Colonic mucosa (tissue), 4 donors: ENCODE results near the gene ORM1. TPM values are rescaled to one million over a fixed set of nuclear protein-coding genes. Genes with fewer than 3 reads are reported as not detected.

Experiments
- DNase-seq: peaks from one replicate; pipeline ENCODE4 v3.0.0-alpha.2; 2020
- H3K27ac ChIP-seq: fragments of 200-600 bp; one replicate; pipeline ENCODE4 v1.8.0; 2021
- H3K27me3 ChIP-seq: fragments of 200-600 bp; one replicate; pipeline ENCODE4 v1.8.0; 2021
- H3K36me3 ChIP-seq: fragments of 200-600 bp; one replicate; pipeline ENCODE4 v1.8.0; 2021
- H3K4me1 ChIP-seq: fragments of 200-600 bp; one replicate; pipeline ENCODE4 v1.8.0; 2021; ENCODE audit warnings: mild to moderate bottlenecking
- H3K4me3 ChIP-seq: fragments of 200-600 bp; one replicate; pipeline ENCODE4 v1.8.0; 2021
- H3K9ac ChIP-seq, 2 donors: one replicate each; pipeline ENCODE4 v1.7.0; 2013; ENCODE audit warnings: control low read depth in 2 of 2, low read depth in 2 of 2, low read length in 2 of 2
- H3K9me3 ChIP-seq: fragments of 200-600 bp; one replicate; pipeline ENCODE4 v1.8.0; 2021
- intact Hi-C: fragments of 100-400 bp; cut with DNase I; formaldehyde crosslinking; loops from one replicate; pipeline ENCODE4 v1.14.1; 2022
- total RNA-seq, 2 donors: library from RNA; stranded (reverse); fragmentation: NEBNext Ultra II Directional in 1 of 2; extraction: Animal tissue kit (Norgen Biotek cat#: 25700) in 1 of 2; gene quantifications; one replicate each; pipeline ENCODE4 v1.2.1, GENCODE V29; 2021
- TF ChIP-seq, protein P1 (sequence below): fragments of 200-600 bp; IDR thresholded peaks from one replicate; pipeline ENCODE4 v1.8.0; 2022; ENCODE audit warnings: antibody characterized with exemption, mild to moderate bottlenecking
- donor health status: healthy.
- donor health status: DM: no; HTN: no; CAD: no.
- donor health status: DM: no; HTN: no; CAD: no.

The ORM1 gene
- total RNA-seq, 2 donors from 2014 or later: 10.3 TPM; not detected in 1

DNA sequence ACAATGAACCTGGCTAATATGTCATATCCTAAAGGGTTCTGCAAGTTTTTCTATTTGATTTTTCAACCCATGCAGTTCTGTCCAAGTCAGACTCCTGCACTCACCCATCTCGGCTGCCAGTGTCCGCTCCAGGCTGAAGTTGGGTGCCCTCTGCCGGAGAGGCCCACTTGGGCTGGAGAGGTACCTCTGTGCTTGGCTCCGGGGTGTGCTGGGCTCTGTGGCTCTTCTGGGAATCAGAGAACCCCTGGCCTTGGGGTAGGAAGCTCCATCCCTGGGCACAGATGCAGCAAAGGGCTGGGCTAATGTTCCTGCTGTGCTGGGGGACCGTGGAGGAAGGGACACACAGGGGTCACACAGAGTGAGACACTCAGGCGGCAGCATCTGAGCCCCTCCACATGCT, 32.9 kb downstream of the ORM1 start:
- TF ChIP-seq, protein P1, sequence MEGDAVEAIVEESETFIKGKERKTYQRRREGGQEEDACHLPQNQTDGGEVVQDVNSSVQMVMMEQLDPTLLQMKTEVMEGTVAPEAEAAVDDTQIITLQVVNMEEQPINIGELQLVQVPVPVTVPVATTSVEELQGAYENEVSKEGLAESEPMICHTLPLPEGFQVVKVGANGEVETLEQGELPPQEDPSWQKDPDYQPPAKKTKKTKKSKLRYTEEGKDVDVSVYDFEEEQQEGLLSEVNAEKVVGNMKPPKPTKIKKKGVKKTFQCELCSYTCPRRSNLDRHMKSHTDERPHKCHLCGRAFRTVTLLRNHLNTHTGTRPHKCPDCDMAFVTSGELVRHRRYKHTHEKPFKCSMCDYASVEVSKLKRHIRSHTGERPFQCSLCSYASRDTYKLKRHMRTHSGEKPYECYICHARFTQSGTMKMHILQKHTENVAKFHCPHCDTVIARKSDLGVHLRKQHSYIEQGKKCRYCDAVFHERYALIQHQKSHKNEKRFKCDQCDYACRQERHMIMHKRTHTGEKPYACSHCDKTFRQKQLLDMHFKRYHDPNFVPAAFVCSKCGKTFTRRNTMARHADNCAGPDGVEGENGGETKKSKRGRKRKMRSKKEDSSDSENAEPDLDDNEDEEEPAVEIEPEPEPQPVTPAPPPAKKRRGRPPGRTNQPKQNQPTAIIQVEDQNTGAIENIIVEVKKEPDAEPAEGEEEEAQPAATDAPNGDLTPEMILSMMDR: no peak
- H3K4me3 ChIP-seq: no peak overlapping the region
- H3K36me3 ChIP-seq: peaks cover 36% of the 10 kb centered on the region
- no peaks in the 10 kb centered on the region for H3K4me1 ChIP-seq
- H3K27me3 ChIP-seq: no peaks in the 10 kb centered on the region
- H3K9ac ChIP-seq: no peak overlapping the region
- no peaks in the 10 kb centered on the region for H3K9me3 ChIP-seq
- DNase-seq: no peak
- H3K27ac ChIP-seq: no peak overlapping the region
- intact Hi-C loops: no loop called here

DNA sequence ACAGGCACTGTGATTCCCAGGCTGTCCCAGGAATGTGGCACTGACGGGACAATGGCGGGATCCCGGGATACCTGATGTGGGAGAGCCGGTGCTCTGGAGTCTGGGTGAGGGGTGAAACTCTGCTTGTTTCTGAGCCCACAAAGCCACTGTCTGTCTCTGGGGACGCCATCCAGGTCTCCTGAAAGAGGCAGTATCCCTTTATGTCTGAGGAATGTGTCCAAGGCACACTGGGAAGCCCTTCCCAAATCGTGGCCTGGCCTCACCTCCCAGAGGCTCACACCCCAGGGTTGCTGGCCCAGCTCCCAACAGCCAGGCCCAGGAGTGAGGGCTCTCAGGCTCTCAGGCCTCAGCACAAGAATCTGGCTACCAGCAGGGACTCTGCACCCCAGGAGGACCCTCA, 33.9 kb downstream of the ORM1 start:
- DNase-seq: no peak
- intact Hi-C loops: no loop called here
- Histone ChIP-seq H3K9me3 (no peaks in the 10 kb centered on the region), H3K36me3 (peaks cover 45% of the 10 kb centered on the region), H3K9ac (no peak overlapping the region), H3K4me1 (no peaks in the 10 kb centered on the region), H3K27me3 (no peaks in the 10 kb centered on the region), H3K27ac (no peak overlapping the region), H3K4me3 (no peak overlapping the region)
- TF ChIP-seq, protein P1: no peak

GRCh38 chr9:114357360-114357759, 34.5 kb downstream of the ORM1 start:
- Histone ChIP-seq H3K36me3 (peaks cover 51% of the 10 kb centered on the region), H3K9me3 (no peaks in the 10 kb centered on the region), H3K27ac (no peak overlapping the region), H3K27me3 (no peaks in the 10 kb centered on the region), H3K4me3 (no peak overlapping the region), H3K9ac (no peak overlapping the region), H3K4me1 (no peaks in the 10 kb centered on the region)
- intact Hi-C loops: no loop called here
- TF ChIP-seq, protein P1: no peak
- no peak for DNase-seq

- no peaks in the 10 kb centered on the region for H3K4me1 ChIP-seq
- no peaks in the 10 kb centered on the region for H3K27me3 ChIP-seq
- TF ChIP-seq, protein P1: no peak
- intact Hi-C loops: no loop called here
- no peak overlapping the region for H3K27ac ChIP-seq
- DNase-seq: no peak
- H3K36me3 ChIP-seq: peaks cover 54% of the 10 kb centered on the region
- no peak overlapping the region for H3K9ac ChIP-seq
- no peak overlapping the region for H3K4me3 ChIP-seq
- H3K9me3 ChIP-seq: no peaks in the 10 kb centered on the region
Observed at GRCh38 chr9:114357911-114358328, 35.0 kb downstream of the ORM1 start.

GRCh38 chr9:114359801-114360200, 36.9 kb downstream of the ORM1 start:
- Histone ChIP-seq H3K4me1 (no peaks in the 10 kb centered on the region), H3K4me3 (no peak overlapping the region), H3K9me3 (no peaks in the 10 kb centered on the region), H3K36me3 (peaks cover 59% of the 10 kb centered on the region), H3K27ac (no peak overlapping the region), H3K27me3 (no peaks in the 10 kb centered on the region), H3K9ac (no peak overlapping the region)
- no peak for DNase-seq
- TF ChIP-seq, protein P1: no peak
- intact Hi-C loops: no loop called here

DNA sequence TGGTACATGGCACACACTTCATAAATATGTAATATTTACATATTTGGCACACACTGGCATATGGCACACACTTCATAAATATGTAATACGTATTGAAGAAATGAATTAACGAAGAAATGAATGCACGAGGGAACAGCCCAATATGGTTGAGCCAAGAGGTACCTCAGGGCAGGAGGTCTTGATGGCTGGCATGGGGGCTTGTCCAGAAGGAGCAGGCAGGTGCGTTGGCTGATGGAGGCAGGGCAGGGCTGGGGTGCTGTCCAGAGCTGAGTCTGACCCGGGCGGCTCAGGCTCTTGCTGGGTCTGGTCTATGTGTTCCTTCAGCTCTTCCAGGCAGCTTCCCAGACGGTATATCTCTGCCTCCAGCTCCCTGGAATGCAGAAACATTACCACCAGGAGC, 38.6 kb downstream of the ORM1 start:
- intact Hi-C loops: no loop called here
- TF ChIP-seq, protein P1: no peak
- no peaks in the 10 kb centered on the region for H3K27me3 ChIP-seq
- peaks cover 7% of the 10 kb centered on the region for H3K4me1 ChIP-seq
- no peak for DNase-seq
- H3K4me3 ChIP-seq: no peak overlapping the region
- no peak overlapping the region for H3K9ac ChIP-seq
- H3K9me3 ChIP-seq: no peaks in the 10 kb centered on the region
- peaks cover 57% of the 10 kb centered on the region for H3K36me3 ChIP-seq
- H3K27ac ChIP-seq: no peak overlapping the region
